ENCODE data around the gene SLC25A46. TPM values are rescaled to one million over a fixed set of nuclear protein-coding genes. Genes with fewer than 3 reads are reported as not detected.

Gene SLC25A46
- total and polyA plus RNA-seq, 4 donors, result 20.0 to 36.2 (median 30.7) TPM

DNA sequence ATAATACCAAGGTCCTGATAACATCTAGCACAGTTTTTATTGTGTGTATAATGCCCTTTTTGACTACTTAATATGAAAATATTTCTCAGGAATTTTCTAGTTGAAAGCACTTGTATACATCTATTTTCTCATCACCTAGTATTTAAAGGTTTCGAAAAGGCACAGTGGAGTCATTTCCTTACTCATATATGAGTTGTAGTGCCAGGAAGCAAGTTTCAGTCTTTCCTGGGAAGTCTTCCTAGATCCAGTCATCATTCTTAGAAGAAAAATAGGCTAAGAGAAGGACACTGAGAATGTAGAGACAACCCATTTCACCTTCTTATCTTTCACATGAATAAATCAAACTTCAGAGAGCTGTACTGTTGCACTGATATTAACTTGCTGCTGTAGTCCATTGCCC is 70.2 kb downstream of the SLC25A46 start:
- no peak overlapping the region for H3K4me3 ChIP-seq (ENCODE audit: low read length in 2 of 2)
- ATAC-seq (ENCODE audit: low FRiP score), result no peak
- 87 to 94% methylated on average over 1 of the region's 1 CpG for WGBS, 2 donors
- peaks cover 1% of the 10 kb centered on the region for H3K9me3 ChIP-seq (ENCODE audit: control insufficient read depth, low read length)
- no peaks in the 10 kb centered on the region for H3K36me3 ChIP-seq (ENCODE audit: control insufficient read depth in 1 of 2, insufficient read depth in 2 of 2, low read length in 1 of 2)
- no peak for DNase-seq
- no peak overlapping the region for H3K27ac ChIP-seq (ENCODE audit: low read depth in 1 of 2, low read length in 2 of 2)
- no peaks in the 10 kb centered on the region for H3K4me1 ChIP-seq (ENCODE audit: control insufficient read depth in 1 of 2, insufficient read depth in 2 of 2, low read length in 2 of 2)
- intact Hi-C loops (cut with DNase I), result no loop called here
- H3K27me3 ChIP-seq (ENCODE audit: control insufficient read depth in 1 of 2, insufficient read depth in 2 of 2, low read length in 1 of 2), result no peaks in the 10 kb centered on the region

Other genes with a start within 250 kb of the SLC25A46 start
- 1 to 10 TPM; 1.7 to 2.5 TPM for gene TMEM232, start 12.3 kb upstream of the SLC25A46 start, total RNA-seq
- 1 to 10 TPM; 1.8 to 4.9 TPM for gene TMEM232, start 12.3 kb upstream of the SLC25A46 start, polyA plus RNA-seq

Measured in aorta (tissue), 5 donors.